ENCODE measurements around the gene NHS. TPM values are rescaled to one million over a fixed set of nuclear protein-coding genes. Genes with fewer than 3 reads are reported as not detected.

The NHS gene
- total RNA-seq, 1 donor = 10.5 TPM

DNA sequence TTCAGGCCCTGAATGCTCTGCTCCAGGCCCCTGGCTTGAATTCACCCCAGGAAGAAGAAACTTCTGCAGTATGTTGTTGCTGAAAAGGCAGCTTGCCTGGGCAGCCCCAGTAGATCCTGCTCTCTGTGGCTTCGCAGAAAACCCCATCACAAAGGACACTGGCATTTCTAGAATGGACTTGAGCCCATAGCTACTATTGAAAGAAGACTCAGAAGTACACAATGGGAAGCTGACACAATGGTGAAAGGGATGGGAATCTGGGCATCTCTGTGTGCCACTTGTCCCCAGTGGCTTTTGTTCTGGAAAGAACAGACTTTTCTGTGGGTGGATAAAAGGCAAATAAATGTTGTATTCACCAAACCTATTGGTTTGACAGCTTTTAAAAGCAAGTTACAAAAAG lies 294.9 kb downstream of the NHS start:
- Histone ChIP-seq H3K27ac (ENCODE audit: low read depth, low read length) (no peak overlapping the region), H3K4me3 (ENCODE audit: insufficient read depth, low read length) (no peak overlapping the region), H3K4me2 (ENCODE audit: insufficient read depth, low read length) (no peak overlapping the region), H3K79me2 (ENCODE audit: insufficient read depth, low read length) (no peaks in the 10 kb centered on the region), H3K9me3 (ENCODE audit: low read depth, low read length) (no peaks in the 10 kb centered on the region), H4K20me1 (ENCODE audit: insufficient read depth, low read length) (peaks cover 2% of the 10 kb centered on the region), H2AFZ (ENCODE audit: low read length) (no peak overlapping the region), H3K27me3 (ENCODE audit: insufficient read depth, low read length) (no peaks in the 10 kb centered on the region), H3K4me1 (ENCODE audit: insufficient read depth, low read length) (no peaks in the 10 kb centered on the region), H3K36me3 (ENCODE audit: insufficient read depth, low read length) (no peaks in the 10 kb centered on the region)
- DNase-seq (ENCODE audit: insufficient read length, low spot score, missing footprints) = no peak
- TF ChIP-seq, protein P1, sequence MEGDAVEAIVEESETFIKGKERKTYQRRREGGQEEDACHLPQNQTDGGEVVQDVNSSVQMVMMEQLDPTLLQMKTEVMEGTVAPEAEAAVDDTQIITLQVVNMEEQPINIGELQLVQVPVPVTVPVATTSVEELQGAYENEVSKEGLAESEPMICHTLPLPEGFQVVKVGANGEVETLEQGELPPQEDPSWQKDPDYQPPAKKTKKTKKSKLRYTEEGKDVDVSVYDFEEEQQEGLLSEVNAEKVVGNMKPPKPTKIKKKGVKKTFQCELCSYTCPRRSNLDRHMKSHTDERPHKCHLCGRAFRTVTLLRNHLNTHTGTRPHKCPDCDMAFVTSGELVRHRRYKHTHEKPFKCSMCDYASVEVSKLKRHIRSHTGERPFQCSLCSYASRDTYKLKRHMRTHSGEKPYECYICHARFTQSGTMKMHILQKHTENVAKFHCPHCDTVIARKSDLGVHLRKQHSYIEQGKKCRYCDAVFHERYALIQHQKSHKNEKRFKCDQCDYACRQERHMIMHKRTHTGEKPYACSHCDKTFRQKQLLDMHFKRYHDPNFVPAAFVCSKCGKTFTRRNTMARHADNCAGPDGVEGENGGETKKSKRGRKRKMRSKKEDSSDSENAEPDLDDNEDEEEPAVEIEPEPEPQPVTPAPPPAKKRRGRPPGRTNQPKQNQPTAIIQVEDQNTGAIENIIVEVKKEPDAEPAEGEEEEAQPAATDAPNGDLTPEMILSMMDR (IDR thresholded peaks at IDR 0.05; ENCODE audit: extremely low read depth, low read depth, low read length) = no peak

DNA sequence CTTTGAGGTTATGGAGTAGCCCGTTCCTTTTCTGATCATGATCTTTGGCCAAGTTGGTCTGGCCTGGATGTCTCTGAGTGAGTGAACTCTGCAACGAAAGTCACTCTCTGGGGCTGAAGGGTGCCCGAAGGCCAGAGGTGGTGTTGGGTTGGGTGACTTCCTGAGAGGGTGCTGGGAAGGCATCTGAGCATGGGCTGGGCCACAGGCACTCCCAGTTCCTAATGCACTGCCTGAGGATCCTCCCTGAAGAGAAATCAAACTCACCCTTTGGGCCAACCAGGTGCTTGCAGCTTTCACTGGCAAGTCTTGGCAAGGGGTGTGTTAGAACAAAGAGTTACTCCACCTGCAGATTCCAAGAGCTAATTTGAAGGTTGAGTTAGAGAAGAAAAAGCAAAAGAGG lies 295.9 kb downstream of the NHS start:
- no peak overlapping the region for H2AFZ ChIP-seq (ENCODE audit: low read length)
- H3K4me3 ChIP-seq (ENCODE audit: insufficient read depth, low read length) = no peak overlapping the region
- H4K20me1 ChIP-seq (ENCODE audit: insufficient read depth, low read length) = peaks cover 1% of the 10 kb centered on the region
- no peak overlapping the region for H3K4me2 ChIP-seq (ENCODE audit: insufficient read depth, low read length)
- TF ChIP-seq, protein P1 (IDR thresholded peaks at IDR 0.05; ENCODE audit: extremely low read depth, low read depth, low read length) = no peak
- no peaks in the 10 kb centered on the region for H3K79me2 ChIP-seq (ENCODE audit: insufficient read depth, low read length)
- no peaks in the 10 kb centered on the region for H3K27me3 ChIP-seq (ENCODE audit: insufficient read depth, low read length)
- H3K27ac ChIP-seq (ENCODE audit: low read depth, low read length) = no peak overlapping the region
- no peak for DNase-seq (ENCODE audit: insufficient read length, low spot score, missing footprints)
- no peaks in the 10 kb centered on the region for H3K9me3 ChIP-seq (ENCODE audit: low read depth, low read length)
- no peaks in the 10 kb centered on the region for H3K4me1 ChIP-seq (ENCODE audit: insufficient read depth, low read length)
- H3K36me3 ChIP-seq (ENCODE audit: insufficient read depth, low read length) = no peaks in the 10 kb centered on the region

DNA sequence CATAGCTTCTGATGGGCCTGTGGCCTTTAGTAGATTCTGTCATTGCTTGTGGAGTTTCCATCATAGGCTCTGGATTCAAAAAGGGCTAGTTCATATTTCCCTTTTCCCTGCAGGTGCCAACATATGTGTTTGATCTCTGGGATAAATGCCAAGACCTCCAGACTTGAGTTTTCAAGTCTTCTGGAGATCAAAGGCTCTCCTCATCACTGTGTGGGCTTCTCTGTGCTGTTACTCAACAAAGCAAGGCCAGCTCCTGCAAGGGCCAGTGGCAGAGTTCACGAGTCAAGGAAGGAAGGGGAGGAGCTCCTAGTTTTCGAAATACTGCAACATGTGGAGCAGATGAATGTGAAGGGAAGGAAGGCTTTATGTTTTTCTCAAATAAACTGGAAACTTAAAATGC lies 299.6 kb downstream of the NHS start:
- no peaks in the 10 kb centered on the region for H3K4me1 ChIP-seq (ENCODE audit: insufficient read depth, low read length)
- no peaks in the 10 kb centered on the region for H3K27me3 ChIP-seq (ENCODE audit: insufficient read depth, low read length)
- H2AFZ ChIP-seq (ENCODE audit: low read length) = no peak overlapping the region
- no peak overlapping the region for H3K27ac ChIP-seq (ENCODE audit: low read depth, low read length)
- DNase-seq (ENCODE audit: insufficient read length, low spot score, missing footprints) = no peak
- no peak overlapping the region for H3K4me2 ChIP-seq (ENCODE audit: insufficient read depth, low read length)
- no peaks in the 10 kb centered on the region for H4K20me1 ChIP-seq (ENCODE audit: insufficient read depth, low read length)
- no peaks in the 10 kb centered on the region for H3K36me3 ChIP-seq (ENCODE audit: insufficient read depth, low read length)
- TF ChIP-seq, protein P1 (IDR thresholded peaks at IDR 0.05; ENCODE audit: extremely low read depth, low read depth, low read length) = no peak
- no peaks in the 10 kb centered on the region for H3K9me3 ChIP-seq (ENCODE audit: low read depth, low read length)
- H3K4me3 ChIP-seq (ENCODE audit: insufficient read depth, low read length) = no peak overlapping the region
- H3K79me2 ChIP-seq (ENCODE audit: insufficient read depth, low read length) = no peaks in the 10 kb centered on the region

DNA sequence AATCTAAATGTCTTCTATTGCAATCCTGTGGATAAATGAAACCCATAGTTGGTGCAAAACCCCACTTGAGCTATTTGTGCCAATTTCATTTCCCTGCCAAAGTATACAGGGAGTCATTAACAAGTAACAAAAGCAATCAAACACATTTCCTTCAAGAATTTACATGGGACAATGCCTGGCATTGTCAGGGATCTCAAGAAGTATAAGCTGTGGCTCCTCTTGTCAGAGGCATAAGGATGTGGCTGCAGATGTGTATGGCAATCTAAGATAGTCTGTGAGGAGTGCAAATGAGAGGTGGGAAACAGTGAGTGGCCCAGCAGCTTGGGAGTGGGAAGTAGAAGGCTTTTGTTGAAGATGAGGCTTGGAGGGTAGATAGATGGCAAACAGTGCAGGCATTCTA lies 304.3 kb downstream of the NHS start:
- Histone ChIP-seq H3K36me3 (ENCODE audit: insufficient read depth, low read length) (no peaks in the 10 kb centered on the region), H3K4me2 (ENCODE audit: insufficient read depth, low read length) (no peak overlapping the region), H4K20me1 (ENCODE audit: insufficient read depth, low read length) (peaks cover 12% of the 10 kb centered on the region), H3K79me2 (ENCODE audit: insufficient read depth, low read length) (no peaks in the 10 kb centered on the region), H3K27me3 (ENCODE audit: insufficient read depth, low read length) (no peaks in the 10 kb centered on the region), H3K27ac (ENCODE audit: low read depth, low read length) (no peak overlapping the region), H2AFZ (ENCODE audit: low read length) (no peak overlapping the region), H3K4me3 (ENCODE audit: insufficient read depth, low read length) (no peak overlapping the region), H3K9me3 (ENCODE audit: low read depth, low read length) (no peaks in the 10 kb centered on the region), H3K4me1 (ENCODE audit: insufficient read depth, low read length) (no peaks in the 10 kb centered on the region)
- TF ChIP-seq, protein P1 (IDR thresholded peaks at IDR 0.05; ENCODE audit: extremely low read depth, low read depth, low read length) = no peak
- DNase-seq (ENCODE audit: insufficient read length, low spot score, missing footprints) = no peak

Measured in osteoblast (primary cell).